Activated T-cell treated with anti-CD3 and anti-CD28 coated beads, Interleukin-2, amount 50 U/mL, for 4 hours (primary cell): Measurements from ENCODE around the gene CCDC15. TPM values are rescaled to one million over a fixed set of nuclear protein-coding genes. Genes with fewer than 3 reads are reported as not detected.

ENCODE experiments used
- ATAC-seq, 2 donors: fragments of 200-7000 bp; cut with Tn5 transposase; one replicate each; pipeline ENCODE4 v1.10.0; 2021
- DNase-seq: peaks from one replicate; pipeline ENCODE4 v3.0.0-alpha.2; 2020
- H3K27me3 Mint-ChIP-seq: one replicate; pipeline ENCODE4 v1.8.0; 2021; ENCODE audit warnings: low read depth, mixed read lengths
- H3K36me3 Mint-ChIP-seq: one replicate; pipeline ENCODE4 v1.8.0; 2022; ENCODE audit warnings: mixed read lengths; ENCODE audit not compliant: insufficient read depth
- H3K4me1 Mint-ChIP-seq: one replicate; pipeline ENCODE4 v1.8.0; 2021; ENCODE audit warnings: low read depth, mixed read lengths
- H3K4me3 Mint-ChIP-seq: one replicate; pipeline ENCODE4 v1.8.0; 2021; ENCODE audit warnings: mild to moderate bottlenecking, moderate library complexity, mixed read lengths
- H3K9me3 Mint-ChIP-seq: one replicate; pipeline ENCODE4 v1.8.0; 2021; ENCODE audit warnings: mixed read lengths
- total RNA-seq, 3 donors: library from RNA; stranded (reverse); gene quantifications; one replicate each; pipeline ENCODE4 v1.2.1, GENCODE V29; 2021

The CCDC15 gene, protein sequence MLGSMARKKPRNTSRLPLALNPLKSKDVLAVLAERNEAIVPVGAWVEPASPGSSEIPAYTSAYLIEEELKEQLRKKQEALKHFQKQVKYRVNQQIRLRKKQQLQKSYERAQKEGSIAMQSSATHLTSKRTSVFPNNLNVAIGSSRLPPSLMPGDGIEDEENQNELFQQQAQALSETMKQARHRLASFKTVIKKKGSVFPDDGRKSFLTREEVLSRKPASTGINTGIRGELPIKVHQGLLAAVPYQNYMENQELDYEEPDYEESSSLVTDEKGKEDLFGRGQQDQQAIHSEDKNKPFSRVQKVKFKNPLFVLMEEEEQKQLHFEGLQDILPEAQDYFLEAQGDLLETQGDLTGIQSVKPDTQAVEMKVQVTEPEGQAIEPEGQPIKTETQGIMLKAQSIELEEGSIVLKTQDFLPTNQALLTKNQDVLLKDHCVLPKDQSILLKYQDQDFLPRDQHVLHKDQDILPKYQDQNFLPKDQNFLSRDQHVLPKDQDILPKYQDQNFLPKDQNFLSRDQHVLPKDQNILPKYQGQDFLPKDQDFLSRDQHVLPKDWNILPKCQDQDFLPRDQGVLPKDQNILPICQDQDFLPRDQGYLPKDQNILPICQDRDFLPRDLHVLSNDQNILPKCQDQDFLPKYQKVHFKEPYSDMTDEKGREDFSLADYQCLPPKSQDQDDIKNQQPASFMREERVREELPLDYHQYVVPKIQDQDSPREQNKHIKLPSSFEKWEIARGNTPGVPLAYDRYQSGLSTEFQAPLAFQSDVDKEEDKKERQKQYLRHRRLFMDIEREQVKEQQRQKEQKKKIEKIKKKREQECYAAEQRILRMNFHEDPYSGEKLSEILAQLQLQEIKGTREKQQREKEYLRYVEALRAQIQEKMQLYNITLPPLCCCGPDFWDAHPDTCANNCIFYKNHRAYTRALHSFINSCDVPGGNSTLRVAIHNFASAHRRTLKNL
- total RNA-seq: 1 to 10 TPM; 1.4 to 1.6 (median 1.4) TPM

DNA sequence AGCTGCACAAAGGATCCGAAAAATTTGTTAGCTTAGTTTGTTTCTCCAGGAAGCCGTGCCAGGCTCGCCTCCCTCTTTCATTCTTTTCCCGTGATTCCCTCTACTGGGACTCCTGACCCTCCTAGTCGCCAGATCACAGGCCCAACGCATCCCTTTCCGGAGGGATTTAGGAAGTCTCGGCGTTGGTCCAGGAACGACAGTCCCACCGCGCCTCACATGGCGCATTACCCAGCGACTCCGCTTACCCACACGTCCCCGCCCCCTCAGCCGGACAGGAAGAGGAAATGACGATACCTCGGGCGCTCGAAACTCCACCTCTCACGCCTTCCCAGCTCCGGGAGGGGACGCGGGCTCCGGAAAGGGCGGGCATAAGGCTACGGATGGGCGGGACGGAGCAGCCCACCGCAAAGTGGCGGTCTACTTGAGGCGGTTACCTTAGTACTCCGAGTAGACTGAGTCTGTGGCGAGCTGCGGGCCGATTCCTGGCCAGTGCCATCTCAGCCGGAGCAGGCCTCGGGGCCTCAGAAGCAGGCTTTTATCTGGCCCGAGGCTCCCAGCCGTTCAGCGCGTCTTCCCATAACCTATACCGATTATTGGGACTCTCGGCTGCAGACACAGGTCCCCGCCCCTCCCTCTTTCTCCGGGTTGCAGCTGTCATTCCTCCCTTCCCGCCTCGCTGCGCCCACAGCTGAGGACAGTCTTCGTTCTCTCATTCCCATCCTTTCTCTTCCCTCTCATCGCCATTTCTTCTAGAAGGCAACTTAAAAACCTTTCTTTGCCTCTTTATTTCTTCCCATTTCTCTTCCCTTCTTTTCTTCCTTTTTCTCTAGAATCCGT, at the start of gene CCDC15:
CCDC15 (plus strand) TSS at position 450 of the 837 bp plus-strand sequence. CDS start 531 bp downstream, outside the sequence.
- no peaks in the 10 kb centered on the region for H3K27me3 Mint-ChIP-seq

DNA sequence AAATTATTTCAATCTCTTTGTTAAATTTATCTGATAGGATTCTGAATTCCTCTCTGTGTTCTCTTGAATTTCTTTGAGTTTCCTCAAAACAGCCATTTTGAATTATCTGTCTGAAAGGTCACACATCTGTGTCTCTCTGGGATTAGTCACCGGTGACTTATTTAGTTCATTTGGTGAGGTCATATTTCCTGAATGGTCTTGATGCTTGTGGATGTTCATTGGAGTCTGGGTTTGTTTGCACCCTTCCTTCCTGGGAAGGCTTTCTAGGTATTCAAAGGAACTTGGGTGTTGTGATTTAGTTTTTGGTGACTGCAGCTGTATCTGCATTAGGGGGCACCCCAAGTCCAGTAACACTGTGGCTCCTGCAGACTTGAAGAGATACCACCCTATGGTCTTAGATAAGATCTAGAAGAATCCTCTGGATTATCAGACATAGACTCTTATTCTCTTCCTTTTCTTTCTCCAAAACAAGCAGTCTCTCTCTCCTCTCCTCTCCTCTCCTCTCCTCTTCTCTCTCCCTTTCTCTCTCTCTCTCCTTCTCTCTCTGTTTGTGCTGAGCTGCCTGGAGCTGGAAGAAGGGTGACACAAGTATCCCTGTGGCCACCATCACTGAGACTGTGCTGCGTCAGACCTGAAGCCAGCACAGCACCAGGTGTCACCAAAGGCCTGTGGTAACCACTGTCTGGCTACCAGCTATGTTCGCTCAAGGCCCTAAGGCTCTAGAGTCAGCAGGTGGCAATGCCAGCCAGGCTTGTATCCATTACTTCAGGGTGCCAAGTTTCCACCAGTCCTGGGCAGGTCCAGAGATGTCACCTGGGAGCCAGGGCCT, 38.2 kb upstream of the CCDC15 start:
- DNase-seq (no peak), ATAC-seq (no peak)
- Mint-ChIP-seq H3K4me1 (no peaks in the 10 kb centered on the region), H3K4me3 (no peak overlapping the region), H3K36me3 (no peaks in the 10 kb centered on the region), H3K9me3 (peaks cover 13% of the 10 kb centered on the region), H3K27me3 (peaks cover 4% of the 10 kb centered on the region)

More for the DNA sequence above, at the start of gene CCDC15:
- H3K4me1 Mint-ChIP-seq: no peaks in the 10 kb centered on the region
- DNase-seq: peak; percentile 93
- H3K4me3 Mint-ChIP-seq: no peak within 1 kb of the TSS
- no peaks in the 10 kb centered on the region for H3K36me3 Mint-ChIP-seq
- no peaks in the 10 kb centered on the region for H3K9me3 Mint-ChIP-seq
- ATAC-seq: peak; percentile 99 to 100

DNA sequence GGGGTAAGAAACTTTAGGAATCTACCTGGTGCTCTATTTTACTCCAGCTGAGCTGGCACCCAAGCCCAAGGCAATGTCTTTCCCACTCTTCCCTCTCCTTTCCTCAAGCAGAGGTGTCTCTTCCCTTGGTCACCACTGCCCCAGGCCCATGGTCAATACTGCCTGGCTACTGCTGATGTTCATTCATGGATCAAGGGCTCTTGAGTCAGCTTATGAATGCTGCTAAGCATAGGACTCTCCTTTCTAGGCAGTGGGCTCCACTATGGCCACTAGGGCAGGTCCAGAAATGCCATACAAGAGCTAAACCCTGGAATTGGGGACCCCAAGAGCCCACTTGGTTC, 37.7 kb upstream of the CCDC15 start:
- H3K36me3 Mint-ChIP-seq: no peaks in the 10 kb centered on the region
- no peak overlapping the region for H3K4me3 Mint-ChIP-seq
- ATAC-seq (no peak), DNase-seq (no peak)
- no peaks in the 10 kb centered on the region for H3K4me1 Mint-ChIP-seq
- H3K9me3 Mint-ChIP-seq: peaks cover 13% of the 10 kb centered on the region
- H3K27me3 Mint-ChIP-seq: peaks cover 4% of the 10 kb centered on the region

DNA sequence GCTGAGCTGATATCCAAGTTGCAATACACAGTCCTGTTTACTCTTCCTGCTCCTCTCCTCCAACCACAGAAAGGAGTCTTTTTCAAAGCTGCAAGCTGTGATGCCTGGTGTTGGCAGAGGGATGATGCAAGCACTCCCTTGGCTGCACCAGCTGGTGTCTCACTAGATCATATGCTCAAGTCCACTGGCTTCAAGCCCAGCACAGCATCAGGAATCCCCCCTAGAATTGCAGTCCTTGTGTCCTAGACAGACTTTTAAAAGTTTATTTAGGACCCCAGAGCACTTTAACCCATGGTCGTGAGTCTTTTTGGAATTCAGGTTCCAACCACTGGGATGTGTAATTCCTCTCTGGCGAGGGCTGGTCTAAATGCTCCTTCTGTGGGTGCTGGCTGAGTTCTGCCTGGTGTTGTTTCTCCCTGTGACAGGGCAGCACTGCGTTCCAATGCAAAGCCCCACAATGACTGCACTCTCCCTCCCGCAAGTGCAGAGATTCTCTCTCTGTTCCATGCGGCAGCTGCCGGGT, 36.8 kb upstream of the CCDC15 start:
- H3K36me3 Mint-ChIP-seq: no peaks in the 10 kb centered on the region
- peaks cover 4% of the 10 kb centered on the region for H3K27me3 Mint-ChIP-seq
- ATAC-seq (no peak), DNase-seq (no peak)
- peaks cover 2% of the 10 kb centered on the region for H3K4me1 Mint-ChIP-seq
- H3K4me3 Mint-ChIP-seq: no peak overlapping the region
- H3K9me3 Mint-ChIP-seq: peaks cover 6% of the 10 kb centered on the region

DNA sequence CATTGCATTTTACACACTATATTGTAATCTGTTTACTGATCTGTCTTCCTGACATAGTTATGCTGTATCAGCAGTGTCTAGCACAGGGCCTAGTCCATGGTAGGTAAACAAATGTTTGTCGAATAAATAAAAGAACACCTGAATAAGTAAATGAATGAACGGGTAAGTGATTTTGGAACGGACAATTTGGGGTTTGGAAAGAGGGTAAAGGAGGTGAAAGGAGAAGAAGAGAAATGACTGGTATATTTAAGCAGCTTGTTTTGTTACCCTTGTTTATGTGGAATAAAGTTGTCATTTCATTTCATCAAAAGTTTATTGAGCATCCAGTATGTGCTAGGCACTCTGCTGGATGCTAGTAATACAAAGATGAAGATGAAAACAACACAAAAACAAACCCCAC, 35.1 kb upstream of the CCDC15 start, which contains the start of gene HEPN1:
HEPN1 (plus strand) TSS at position 301 of the 400 bp plus-strand sequence.
- no peaks in the 10 kb centered on the region for H3K36me3 Mint-ChIP-seq

DNA sequence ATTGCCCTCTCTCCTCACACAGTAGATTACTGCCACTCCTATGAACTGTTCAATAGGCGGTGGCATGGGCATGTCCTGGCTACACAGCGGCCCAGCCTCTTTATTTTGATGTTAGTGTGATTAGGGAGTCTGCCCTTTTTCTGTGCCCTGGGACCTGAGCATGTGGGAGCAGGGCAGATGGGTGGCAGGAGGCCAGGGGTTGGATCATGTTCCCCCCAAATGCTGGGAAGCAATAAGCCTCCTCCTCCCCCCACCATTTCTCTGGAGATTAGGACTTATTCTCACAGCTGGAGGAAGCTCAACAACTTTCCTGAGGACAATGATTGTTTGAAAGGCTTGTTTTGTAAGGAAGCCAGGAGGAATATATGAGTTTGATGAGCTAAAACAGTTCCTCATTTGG, 34.1 kb upstream of the CCDC15 start:
- Mint-ChIP-seq H3K4me3 (no peak overlapping the region), H3K4me1 (peaks cover 16% of the 10 kb centered on the region), H3K27me3 (peaks cover 2% of the 10 kb centered on the region), H3K36me3 (no peaks in the 10 kb centered on the region), H3K9me3 (no peaks in the 10 kb centered on the region)
- no peak for ATAC-seq
- DNase-seq: no peak

More for the DNA sequence above, 35.1 kb upstream of the CCDC15 start, which contains the start of gene HEPN1:
- ATAC-seq (no peak), DNase-seq (no peak)
- H3K4me3 Mint-ChIP-seq: no peak within 1 kb of the TSS
- H3K9me3 Mint-ChIP-seq: no peaks in the 10 kb centered on the region
- peaks cover 12% of the 10 kb centered on the region for H3K4me1 Mint-ChIP-seq
- H3K27me3 Mint-ChIP-seq: peaks cover 4% of the 10 kb centered on the region

DNA sequence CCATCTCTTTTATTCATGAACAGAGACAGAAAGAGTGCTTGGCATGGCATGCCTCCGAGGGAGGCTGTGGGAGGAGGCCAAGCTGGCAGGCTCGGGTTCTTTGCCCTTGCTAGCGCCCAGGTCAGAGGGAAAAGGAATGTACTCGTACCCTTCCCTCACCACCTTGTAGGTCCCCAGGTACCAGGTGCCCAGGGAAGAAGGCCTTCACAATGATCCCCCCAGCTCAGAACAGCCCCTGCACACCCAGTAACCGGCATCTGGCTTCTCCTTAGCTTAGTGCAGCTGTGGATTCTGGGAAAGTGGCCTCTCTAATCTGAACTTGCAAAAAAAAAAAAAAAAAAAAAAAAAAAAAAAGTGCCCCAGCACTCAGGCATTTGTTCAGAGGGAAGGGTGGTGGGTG, 33.6 kb upstream of the CCDC15 start:
- no peak overlapping the region for H3K4me3 Mint-ChIP-seq
- H3K36me3 Mint-ChIP-seq: no peaks in the 10 kb centered on the region
- DNase-seq: no peak
- H3K9me3 Mint-ChIP-seq: no peaks in the 10 kb centered on the region
- no peaks in the 10 kb centered on the region for H3K27me3 Mint-ChIP-seq
- H3K4me1 Mint-ChIP-seq: peaks cover 16% of the 10 kb centered on the region
- no peak for ATAC-seq

DNA sequence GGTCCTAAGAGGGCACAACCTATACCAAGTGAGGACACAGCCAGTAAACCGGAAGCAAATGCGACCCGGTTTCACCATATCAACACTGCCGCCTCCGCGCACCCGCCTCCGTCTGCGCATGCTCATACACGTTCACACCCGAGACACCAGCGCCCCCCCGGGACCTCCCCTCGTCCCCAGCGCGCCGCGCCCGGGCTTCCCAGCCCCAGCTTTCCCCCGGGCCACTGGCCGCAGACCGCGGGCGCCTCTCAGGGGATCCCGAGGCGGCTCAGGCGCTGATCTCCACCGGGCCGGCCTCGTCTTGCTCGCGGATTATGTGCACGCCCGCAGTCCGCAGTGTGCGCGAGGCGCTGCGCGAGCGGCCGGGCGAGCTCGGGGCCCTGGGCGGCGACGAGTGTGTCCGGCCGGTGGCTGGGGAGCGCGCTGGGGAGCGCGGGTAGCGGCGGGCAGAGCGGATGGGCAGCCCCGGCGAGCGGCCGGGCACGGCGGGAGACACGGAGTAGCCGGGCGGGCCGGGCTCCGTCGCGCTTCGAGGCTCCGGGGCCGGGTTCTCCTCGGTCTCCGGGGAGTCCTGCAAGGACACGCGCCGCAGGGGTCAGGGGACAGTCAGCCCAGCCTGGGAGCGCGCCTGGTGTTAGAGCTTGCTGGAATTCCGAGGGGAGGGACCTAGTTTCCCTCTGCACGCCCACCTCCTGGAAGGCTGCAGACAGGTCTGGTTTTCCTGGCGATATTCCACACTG, 33.0 kb upstream of the CCDC15 start:
- DNase-seq (peak; percentile 73), ATAC-seq (peak; percentile 79 to 80)
- H3K36me3 Mint-ChIP-seq: no peaks in the 10 kb centered on the region
- H3K9me3 Mint-ChIP-seq: no peaks in the 10 kb centered on the region
- H3K4me1 Mint-ChIP-seq: peaks cover 16% of the 10 kb centered on the region
- H3K27me3 Mint-ChIP-seq: no peaks in the 10 kb centered on the region
- peak overlapping the region; percentile 72 for H3K4me3 Mint-ChIP-seq

DNA sequence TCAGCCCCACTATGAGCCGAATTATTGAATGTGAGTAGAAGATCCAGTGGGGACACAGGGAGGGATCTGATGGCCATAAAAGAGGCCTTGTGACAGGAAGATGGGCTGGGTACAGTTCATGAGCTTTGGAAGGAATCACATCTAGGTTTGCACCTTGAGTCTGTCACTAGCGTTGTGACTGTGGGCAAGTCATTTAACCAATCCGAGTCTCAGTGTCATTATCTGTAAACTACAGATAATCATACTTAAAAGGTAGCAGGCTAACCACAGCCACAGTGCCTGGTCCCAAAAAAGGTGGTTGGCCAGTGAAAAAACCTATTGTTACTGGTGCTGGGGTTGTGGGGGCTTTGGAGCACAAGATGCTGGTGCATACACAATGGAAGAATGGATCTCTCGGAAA, 31.2 kb upstream of the CCDC15 start:
- no peaks in the 10 kb centered on the region for H3K9me3 Mint-ChIP-seq
- ATAC-seq (peak in 1 of 2 donors; percentile 8), DNase-seq (no peak)
- H3K4me3 Mint-ChIP-seq: no peak overlapping the region
- H3K4me1 Mint-ChIP-seq: peaks cover 16% of the 10 kb centered on the region
- no peaks in the 10 kb centered on the region for H3K36me3 Mint-ChIP-seq
- H3K27me3 Mint-ChIP-seq: no peaks in the 10 kb centered on the region

DNA sequence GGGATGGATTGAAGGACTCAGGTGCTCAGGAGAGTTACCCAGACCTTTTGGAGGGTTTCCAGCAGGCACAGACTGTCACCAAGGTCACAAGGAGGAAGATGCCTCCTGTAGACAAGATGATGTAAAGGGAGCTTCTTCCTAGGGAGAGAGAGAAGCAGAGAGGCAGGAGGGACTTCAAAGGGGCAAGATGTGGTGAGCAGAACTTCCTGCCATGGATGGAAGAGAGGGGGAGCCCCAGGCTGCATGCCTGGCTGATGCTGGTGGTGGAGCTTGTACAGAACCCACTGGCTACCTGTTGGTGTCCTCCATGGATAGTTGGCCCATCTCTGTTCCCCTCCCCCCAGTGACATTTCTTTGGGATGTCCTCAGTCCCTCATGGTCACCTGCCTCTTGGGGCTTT, 30.7 kb upstream of the CCDC15 start:
- no peak for ATAC-seq
- Mint-ChIP-seq H3K4me1 (peaks cover 16% of the 10 kb centered on the region), H3K4me3 (no peak overlapping the region), H3K27me3 (no peaks in the 10 kb centered on the region), H3K9me3 (no peaks in the 10 kb centered on the region), H3K36me3 (no peaks in the 10 kb centered on the region)
- DNase-seq: no peak

DNA sequence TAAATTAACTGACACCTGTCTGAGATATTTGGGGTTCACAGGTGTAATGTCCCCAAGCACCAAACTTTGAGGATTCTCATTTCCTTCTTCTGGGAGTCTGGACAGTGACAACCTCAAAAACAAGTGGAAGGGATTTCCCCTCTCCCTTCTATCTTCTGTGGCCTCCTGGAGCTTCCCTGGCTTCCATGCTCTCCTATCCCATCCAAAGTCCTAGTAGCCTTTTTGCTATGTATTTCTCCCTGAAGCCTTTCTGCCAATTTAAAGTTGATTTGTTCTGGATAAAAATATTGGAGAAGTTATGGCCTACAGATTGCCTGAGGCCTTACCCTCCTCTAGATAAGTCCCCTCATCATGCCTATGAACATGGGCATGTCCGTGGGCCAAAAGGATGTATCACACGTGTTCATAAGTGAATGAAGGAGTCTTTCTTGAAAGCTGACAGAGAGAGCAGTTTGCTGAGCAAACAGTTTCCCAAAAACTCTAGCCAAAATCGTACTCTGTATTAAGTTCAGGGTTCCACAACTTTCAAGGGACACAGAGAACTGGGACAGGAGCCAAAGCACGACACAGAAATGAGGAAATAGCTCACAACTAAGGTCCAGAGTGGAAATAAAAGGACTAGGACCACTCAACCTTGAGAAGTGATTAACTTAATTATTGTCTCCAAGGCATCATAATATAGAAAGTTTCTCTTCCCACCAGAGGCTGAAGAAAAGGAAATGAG, 24.9 kb upstream of the CCDC15 start:
- Mint-ChIP-seq H3K9me3 (no peaks in the 10 kb centered on the region), H3K4me1 (peaks cover 9% of the 10 kb centered on the region), H3K4me3 (no peak overlapping the region), H3K27me3 (no peaks in the 10 kb centered on the region), H3K36me3 (no peaks in the 10 kb centered on the region)
- no peak for ATAC-seq
- DNase-seq: no peak

DNA sequence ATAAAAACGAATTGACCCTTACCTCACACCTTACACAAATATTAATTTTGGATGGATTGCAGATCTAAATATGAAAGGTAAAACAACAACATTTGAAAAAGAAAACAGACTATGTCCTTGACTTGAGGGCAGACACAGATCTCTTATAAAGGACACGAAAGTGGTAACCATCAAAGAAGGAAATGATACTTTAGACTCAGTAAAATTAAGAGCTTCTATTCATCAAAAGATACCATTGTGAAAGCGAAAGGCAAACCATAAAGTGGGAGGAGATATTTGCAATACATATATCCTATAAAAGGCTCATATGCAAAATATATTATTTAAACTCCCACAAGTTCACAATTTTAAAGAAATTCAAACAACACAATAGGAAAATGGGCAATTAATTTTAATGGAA, 23.2 kb upstream of the CCDC15 start:
- ATAC-seq: no peak
- Mint-ChIP-seq H3K9me3 (no peaks in the 10 kb centered on the region), H3K4me3 (no peak overlapping the region), H3K27me3 (peaks cover 2% of the 10 kb centered on the region), H3K4me1 (peaks cover 7% of the 10 kb centered on the region), H3K36me3 (no peaks in the 10 kb centered on the region)
- no peak for DNase-seq
